Measurements from ENCODE around the gene HOXA7.

Gene HOXA7

GRCh38 chr7:27169658-27170425, 13.4 kb upstream of the HOXA7 start:
- DNase-seq: no peak

- DNase-seq: no peak
Measured at GRCh38 chr7:27168265-27168947, 11.9 kb upstream of the HOXA7 start.

- no peak for DNase-seq
Measured at GRCh38 chr7:27167916-27168264, 11.4 kb upstream of the HOXA7 start.

- DNase-seq: no peak
Measured at GRCh38 chr7:27166531-27167505, 10.3 kb upstream of the HOXA7 start.

GRCh38 chr7:27165996-27166530, 9.6 kb upstream of the HOXA7 start:
- DNase-seq: no peak

GRCh38 chr7:27165089-27165995, 8.9 kb upstream of the HOXA7 start, which contains the start of gene HOXA9:
Gene HOXA9, minus strand, starts transcription at chr7:27165537. Its CDS starts 80 bp downstream, at chr7:27165457.
- DNase-seq: no peak

- DNase-seq: no peak
Measured at GRCh38 chr7:27164367-27165088, 8.1 kb upstream of the HOXA7 start.

- DNase-seq: no peak
Measured at GRCh38 chr7:27164045-27164366, 7.5 kb upstream of the HOXA7 start.

- DNase-seq: no peak
Measured at GRCh38 chr7:27163288-27164044, 7.0 kb upstream of the HOXA7 start.

- no peak for DNase-seq
Measured at GRCh38 chr7:27162561-27163287, 6.2 kb upstream of the HOXA7 start.

GRCh38 chr7:27161721-27162560, 5.5 kb upstream of the HOXA7 start:
- no peak for DNase-seq

GRCh38 chr7:27161214-27161720, 4.8 kb upstream of the HOXA7 start:
- DNase-seq: no peak

- DNase-seq: peak in 1 of 2 experiments; percentile 15
Measured at GRCh38 chr7:27160546-27161213, 4.2 kb upstream of the HOXA7 start.

GRCh38 chr7:27160145-27160545, 3.7 kb upstream of the HOXA7 start:
- no peak for DNase-seq

- no peak for DNase-seq
Measured at GRCh38 chr7:27159266-27160144, 3.0 kb upstream of the HOXA7 start.

GRCh38 chr7:27158436-27159265, 2.2 kb upstream of the HOXA7 start:
- DNase-seq: no peak
